Measurements from ENCODE around the gene SRSF11.

DNA sequence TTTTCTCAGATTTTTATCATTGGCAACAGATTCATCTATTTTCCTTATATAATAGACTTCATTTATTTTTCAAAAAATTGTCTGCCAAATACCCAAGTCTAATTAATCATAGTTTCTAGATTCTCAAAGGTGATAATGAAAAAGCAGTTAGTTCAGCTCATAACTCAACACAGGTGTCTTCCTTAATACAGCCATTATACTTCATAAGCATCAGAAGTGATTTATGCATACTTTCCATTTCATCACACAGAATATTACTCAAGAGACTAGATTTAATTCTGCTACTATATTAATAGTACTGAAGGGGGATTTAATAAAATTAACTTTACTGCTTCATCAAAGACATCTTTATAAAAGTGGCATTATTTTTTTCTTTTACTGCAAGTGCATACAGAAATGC lies 18.8 kb downstream of the SRSF11 start:
- TF ChIP-seq, protein P1, sequence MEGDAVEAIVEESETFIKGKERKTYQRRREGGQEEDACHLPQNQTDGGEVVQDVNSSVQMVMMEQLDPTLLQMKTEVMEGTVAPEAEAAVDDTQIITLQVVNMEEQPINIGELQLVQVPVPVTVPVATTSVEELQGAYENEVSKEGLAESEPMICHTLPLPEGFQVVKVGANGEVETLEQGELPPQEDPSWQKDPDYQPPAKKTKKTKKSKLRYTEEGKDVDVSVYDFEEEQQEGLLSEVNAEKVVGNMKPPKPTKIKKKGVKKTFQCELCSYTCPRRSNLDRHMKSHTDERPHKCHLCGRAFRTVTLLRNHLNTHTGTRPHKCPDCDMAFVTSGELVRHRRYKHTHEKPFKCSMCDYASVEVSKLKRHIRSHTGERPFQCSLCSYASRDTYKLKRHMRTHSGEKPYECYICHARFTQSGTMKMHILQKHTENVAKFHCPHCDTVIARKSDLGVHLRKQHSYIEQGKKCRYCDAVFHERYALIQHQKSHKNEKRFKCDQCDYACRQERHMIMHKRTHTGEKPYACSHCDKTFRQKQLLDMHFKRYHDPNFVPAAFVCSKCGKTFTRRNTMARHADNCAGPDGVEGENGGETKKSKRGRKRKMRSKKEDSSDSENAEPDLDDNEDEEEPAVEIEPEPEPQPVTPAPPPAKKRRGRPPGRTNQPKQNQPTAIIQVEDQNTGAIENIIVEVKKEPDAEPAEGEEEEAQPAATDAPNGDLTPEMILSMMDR (conservative IDR thresholded peaks at IDR 0.05; ENCODE audit: low read depth, low read length), result no peak
- no peak for TF ChIP-seq EZH2 (IDR thresholded peaks at IDR 0.05; ENCODE audit: borderline replicate concordance, low read depth, low read length, poor library complexity, severe bottlenecking)
